ENCODE results near the gene KAT6B.

Gene KAT6B

DNA sequence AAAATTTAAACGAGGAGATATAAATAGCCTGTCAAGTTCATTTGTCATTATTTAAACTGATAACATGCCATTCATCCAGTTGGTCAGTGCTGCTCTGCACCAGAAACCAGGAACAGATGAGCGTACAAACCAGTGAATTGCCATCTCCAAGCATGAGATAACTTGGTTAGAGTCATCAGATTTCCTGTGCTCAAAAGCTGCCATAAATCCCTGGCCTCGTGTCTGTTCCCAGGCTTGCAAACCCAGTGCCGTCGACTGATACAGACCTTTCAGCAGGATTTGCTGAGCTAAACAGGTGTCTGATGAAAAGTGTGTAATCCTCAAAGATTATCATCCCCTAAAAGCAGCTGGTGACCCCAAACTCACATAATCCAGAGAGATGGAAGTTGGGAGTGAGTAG is 189.0 kb downstream of the KAT6B start:
- DNase-seq (ENCODE audit: low read depth): no peak

GRCh38 chr10:75016325-75016724 is 189.9 kb downstream of the KAT6B start:
- DNase-seq (ENCODE audit: low read depth): no peak

DNA sequence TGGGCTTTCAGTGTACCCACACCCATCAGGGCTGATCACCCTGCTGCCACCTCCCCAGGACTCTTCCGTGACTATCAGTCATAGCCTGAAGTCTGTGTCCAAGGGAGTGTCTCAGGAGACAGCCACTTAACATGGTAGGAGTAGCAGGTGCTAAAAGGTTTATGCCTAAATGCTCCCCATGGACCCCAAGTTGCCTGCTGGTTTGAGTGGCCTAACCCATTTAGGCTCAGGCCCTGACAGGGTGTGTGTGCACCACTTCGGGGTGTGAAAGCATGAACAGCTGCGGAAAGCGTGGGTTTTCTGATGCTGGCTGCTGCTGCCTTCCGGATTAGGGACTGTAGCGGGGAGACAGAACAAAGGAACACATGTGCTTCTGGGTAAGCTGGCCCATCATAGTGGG is 191.9 kb downstream of the KAT6B start:
- DNase-seq (ENCODE audit: low read depth): no peak

- no peak for DNase-seq (ENCODE audit: low read depth)
Observed at GRCh38 chr10:75018686-75019307, 192.4 kb downstream of the KAT6B start.

- DNase-seq (ENCODE audit: low read depth): no peak
Observed at GRCh38 chr10:75019370-75019769, 193.0 kb downstream of the KAT6B start.

GRCh38 chr10:75020168-75020567 is 193.8 kb downstream of the KAT6B start:
- no peak for DNase-seq (ENCODE audit: low read depth)

DNA sequence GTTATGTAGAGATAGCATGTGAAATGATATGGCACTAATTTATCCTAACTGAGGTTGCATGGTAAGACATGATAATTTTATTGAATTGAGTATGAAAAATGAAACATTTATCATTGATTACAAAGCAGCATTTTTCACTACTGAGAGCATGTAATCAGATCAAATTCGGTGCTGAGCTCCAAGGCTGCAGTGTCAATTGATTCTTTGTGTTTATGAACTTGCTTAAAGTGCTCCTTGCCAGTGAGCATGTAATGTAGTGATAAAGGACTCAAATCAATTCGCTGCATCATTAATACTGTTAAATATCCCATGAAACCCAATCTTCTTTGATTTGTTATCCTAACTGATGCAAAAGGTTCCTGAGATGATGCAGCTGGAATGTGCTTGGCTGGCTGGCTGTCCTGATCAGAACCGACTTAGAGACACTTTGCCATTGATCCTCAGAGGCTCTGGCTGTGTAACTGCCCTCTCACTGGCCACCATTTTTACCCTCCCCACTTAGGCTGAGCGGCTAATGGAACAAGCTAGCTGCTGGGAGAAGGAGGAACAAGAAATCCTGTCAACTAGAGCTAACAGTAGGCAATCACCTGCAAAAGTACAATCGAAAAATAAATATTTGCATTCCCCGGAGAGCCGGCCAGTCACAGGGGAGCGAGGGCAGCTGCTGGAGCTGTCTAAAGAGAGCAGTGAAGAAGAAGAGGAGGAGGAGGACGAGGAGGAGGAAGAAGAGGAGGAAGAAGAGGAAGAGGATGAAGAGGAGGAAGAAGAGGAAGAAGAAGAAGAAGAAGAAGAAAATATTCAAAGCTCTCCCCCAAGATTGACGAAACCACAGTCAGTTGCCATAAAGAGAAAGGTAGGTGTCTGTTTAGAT is 195.2 kb downstream of the KAT6B start:
- no peak for DNase-seq (ENCODE audit: low read depth)

GRCh38 chr10:75023074-75023473 is 196.7 kb downstream of the KAT6B start:
- DNase-seq (ENCODE audit: low read depth): no peak

DNA sequence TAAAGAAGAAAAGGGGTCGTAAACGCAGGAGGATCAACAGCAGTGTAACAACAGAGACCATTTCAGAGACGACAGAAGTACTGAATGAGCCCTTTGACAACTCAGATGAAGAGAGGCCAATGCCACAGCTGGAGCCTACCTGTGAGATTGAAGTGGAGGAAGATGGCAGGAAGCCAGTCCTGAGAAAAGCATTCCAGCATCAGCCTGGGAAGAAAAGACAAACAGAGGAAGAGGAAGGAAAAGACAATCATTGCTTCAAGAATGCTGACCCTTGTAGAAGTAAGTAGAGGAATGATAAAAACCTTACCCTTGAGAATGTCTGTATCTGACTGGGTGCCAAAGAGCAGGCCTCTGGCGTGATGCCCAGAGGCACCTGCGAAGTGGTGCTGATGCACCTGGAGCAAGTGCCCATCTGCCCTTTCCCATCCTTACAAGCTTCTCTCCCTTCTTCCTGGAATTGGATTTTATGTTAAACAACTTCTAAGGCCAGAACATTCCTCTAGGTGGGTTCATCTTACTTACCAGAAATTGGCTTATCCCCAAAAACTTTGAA is 198.6 kb downstream of the KAT6B start:
- DNase-seq (ENCODE audit: low read depth): no peak

- no peak for DNase-seq (ENCODE audit: low read depth)
Observed at GRCh38 chr10:75028049-75028448, 201.6 kb downstream of the KAT6B start.

DNA sequence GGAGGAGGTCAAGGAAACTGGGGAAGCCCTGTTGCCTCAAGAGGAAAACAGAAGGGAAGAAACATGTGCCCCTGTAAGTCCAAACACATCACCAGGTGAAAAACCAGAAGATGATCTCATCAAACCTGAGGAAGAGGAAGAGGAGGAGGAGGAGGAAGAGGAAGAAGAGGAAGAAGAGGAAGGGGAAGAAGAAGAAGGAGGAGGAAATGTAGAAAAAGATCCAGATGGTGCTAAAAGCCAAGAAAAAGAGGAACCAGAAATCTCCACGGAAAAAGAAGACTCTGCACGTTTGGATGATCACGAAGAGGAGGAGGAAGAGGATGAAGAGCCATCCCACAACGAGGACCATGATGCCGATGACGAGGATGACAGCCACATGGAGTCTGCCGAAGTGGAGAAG is 202.3 kb downstream of the KAT6B start:
- DNase-seq (ENCODE audit: low read depth): no peak

- no peak for DNase-seq (ENCODE audit: low read depth)
Observed at GRCh38 chr10:75029420-75029819, 203.0 kb downstream of the KAT6B start.

DNA sequence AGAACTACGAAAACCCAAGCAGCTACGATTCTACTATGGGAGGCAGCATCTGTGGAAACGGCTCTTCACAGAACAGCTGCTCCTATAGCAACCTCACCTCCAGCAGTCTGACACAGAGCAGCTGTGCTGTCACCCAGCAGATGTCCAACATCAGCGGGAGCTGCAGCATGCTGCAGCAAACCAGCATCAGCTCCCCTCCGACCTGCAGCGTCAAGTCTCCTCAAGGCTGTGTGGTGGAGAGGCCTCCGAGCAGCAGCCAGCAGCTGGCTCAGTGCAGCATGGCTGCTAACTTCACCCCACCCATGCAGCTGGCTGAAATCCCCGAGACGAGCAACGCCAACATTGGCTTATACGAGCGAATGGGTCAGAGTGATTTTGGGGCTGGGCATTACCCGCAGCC is 203.5 kb downstream of the KAT6B start:
- no peak for DNase-seq (ENCODE audit: low read depth)

- no peak for DNase-seq (ENCODE audit: low read depth)
Observed at GRCh38 chr10:75030371-75030770, 204.0 kb downstream of the KAT6B start.

- DNase-seq (ENCODE audit: low read depth): no peak
Observed at GRCh38 chr10:75032119-75032518, 205.7 kb downstream of the KAT6B start.

GRCh38 chr10:75032813-75033212 is 206.4 kb downstream of the KAT6B start:
- DNase-seq (ENCODE audit: low read depth): no peak

DNA sequence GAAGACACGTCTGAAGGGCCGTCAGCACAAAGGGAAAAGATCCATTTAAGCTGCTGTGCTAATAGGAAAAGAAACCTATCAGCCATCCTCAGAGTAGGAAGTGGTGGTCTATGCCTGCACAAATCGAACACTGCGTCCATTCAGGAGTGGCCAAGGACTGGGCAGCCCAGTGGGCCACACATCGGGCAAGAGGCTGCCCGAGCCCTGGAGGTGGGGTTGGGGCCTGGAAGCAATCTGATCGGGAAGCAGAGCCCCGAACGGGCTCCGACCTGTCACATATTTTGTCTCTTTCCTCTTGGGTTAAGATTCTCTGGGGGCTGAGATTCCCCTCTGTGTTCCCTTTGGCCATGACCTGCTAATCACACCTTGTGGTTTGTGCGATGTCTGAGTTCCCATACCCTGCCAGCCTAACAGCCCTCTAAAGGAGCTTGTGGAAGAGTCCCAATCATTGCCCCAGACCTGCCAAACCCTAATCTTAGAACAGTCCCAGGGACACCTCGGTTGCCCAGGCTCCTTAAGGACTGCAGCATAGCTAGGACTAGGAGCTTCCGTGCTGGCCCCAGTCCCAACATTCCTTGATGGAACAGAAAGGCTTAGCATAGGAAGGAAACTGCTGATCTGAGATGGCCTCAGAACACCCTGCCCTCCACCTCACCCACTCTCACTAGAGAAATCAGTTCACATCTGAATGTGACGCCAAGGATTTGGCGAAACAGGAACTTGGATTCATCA is 207.2 kb downstream of the KAT6B start:
- DNase-seq (ENCODE audit: low read depth): no peak

DNA sequence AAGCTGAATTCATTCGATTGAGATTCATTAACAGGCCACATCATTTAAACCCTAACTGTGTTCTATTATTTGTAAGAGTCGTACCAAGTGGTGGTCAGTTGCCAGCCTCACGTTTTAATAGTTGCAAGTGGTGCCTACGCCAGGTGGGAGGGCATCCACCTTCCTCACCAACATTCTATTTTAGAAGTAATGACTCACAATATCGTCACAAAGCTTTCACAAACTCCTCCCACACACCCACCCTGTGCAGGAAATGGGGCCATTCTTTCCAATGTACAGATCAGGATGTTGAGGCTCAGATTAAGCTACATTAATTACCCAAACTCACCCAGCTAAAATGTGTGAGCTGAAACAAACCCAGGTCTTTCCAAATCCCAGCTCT is 207.7 kb downstream of the KAT6B start:
- DNase-seq (ENCODE audit: low read depth): no peak

DNA sequence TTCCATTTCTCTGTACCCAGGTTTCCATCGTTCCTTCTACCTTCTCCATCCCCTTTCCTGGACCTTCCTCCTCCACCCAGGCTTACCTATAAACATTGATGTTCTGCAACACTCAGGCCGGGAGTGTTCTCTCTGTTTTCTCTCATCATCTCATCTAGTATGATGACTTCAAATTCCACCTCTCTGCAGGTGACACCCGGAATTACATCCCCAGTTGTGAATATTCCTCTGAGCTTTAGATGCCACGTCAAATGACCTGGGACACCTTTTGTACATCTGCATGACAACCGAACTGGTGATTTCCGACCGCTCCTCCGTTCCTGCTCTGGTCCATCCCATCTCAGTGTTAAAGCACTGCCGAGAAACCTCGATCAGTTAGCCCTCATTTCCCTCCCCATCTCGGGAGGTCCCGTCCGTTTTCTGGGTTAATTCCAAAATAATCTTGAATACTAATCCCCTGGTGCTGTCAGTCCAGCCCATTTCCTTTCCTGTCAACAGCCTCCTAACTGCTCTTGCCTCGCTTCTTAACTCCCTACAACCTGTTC is 208.4 kb downstream of the KAT6B start:
- no peak for DNase-seq (ENCODE audit: low read depth)

- DNase-seq (ENCODE audit: low read depth): no peak
Observed at GRCh38 chr10:75035975-75036708, 209.7 kb downstream of the KAT6B start.

All from HS-5 (cell line).